ENCODE results near the gene GNG8.

The GNG8 gene
- total RNA-seq: 0 to 1.3 (median 0.39) reads per million in 9 experiments

GRCh38 chr19:46635920-46636761 lies at the start of gene GNG8:
TSS of gene GNG8 (minus strand) at chr19:46636202. CDS start at chr19:46634682, 1,520 bp downstream.
- Mint-ChIP-seq H3K27ac (no peak within 1 kb of the TSS), H3K27me3 (peaks cover 24 to 36% of the 10 kb centered on the region in 2 donors), H3K9me3 (no peaks in the 10 kb centered on the region), H3K4me3 (peak within 1 kb of the TSS; percentile 13 to 68), H3K36me3 (ENCODE audit: insufficient read depth) (peaks cover 4% of the 10 kb centered on the region), H3K4me1 (ENCODE audit: low read depth in 2 of 2) (peaks cover 12 to 14% of the 10 kb centered on the region in 2 donors)
- ATAC-seq (replicated peaks) (no peak), DNase-seq (no peak)

DNA sequence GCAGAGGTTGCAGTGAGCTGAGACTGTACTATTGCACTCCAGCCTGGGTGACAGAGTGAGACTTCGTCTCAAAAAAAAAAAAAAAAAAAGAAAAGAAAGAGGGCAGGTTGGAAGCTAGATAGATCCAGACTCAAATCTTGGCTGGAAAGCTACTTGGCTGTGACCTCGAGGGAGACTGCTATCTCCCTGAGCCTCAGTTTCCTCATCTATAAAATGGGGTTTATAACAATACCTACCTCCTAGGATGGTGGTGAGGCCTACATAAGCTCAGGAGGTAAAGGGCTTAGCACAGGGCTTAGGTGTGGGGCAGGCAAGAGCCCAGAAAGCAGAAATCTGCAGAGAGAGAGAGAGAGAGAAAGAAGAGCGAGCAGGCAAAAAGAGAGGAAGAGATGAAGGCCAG lies 49.2 kb upstream of the GNG8 start:
- Mint-ChIP-seq H3K4me1 (ENCODE audit: low read depth in 2 of 2) (peaks cover 0 to 7% of the 10 kb centered on the region in 2 donors), H3K27ac (no peak overlapping the region), H3K9me3 (no peaks in the 10 kb centered on the region), H3K36me3 (ENCODE audit: insufficient read depth) (peaks cover 100% of the 10 kb centered on the region), H3K4me3 (no peak overlapping the region), H3K27me3 (no peaks in the 10 kb centered on the region)
- DNase-seq: no peak
- ATAC-seq (replicated peaks): no peak

GRCh38 chr19:46678110-46678732 lies 42.2 kb upstream of the GNG8 start:
- no peak overlapping the region for H3K27ac Mint-ChIP-seq
- no peaks in the 10 kb centered on the region for H3K27me3 Mint-ChIP-seq
- DNase-seq: peak; percentile 36 to 58 (median 44)
- ATAC-seq (replicated peaks): peak; percentile 89
- peaks cover 95% of the 10 kb centered on the region for H3K36me3 Mint-ChIP-seq (ENCODE audit: insufficient read depth)
- H3K4me3 Mint-ChIP-seq: no peak overlapping the region
- peaks cover 7 to 14% of the 10 kb centered on the region in 2 donors for H3K4me1 Mint-ChIP-seq (ENCODE audit: low read depth in 2 of 2)
- no peaks in the 10 kb centered on the region for H3K9me3 Mint-ChIP-seq

DNA sequence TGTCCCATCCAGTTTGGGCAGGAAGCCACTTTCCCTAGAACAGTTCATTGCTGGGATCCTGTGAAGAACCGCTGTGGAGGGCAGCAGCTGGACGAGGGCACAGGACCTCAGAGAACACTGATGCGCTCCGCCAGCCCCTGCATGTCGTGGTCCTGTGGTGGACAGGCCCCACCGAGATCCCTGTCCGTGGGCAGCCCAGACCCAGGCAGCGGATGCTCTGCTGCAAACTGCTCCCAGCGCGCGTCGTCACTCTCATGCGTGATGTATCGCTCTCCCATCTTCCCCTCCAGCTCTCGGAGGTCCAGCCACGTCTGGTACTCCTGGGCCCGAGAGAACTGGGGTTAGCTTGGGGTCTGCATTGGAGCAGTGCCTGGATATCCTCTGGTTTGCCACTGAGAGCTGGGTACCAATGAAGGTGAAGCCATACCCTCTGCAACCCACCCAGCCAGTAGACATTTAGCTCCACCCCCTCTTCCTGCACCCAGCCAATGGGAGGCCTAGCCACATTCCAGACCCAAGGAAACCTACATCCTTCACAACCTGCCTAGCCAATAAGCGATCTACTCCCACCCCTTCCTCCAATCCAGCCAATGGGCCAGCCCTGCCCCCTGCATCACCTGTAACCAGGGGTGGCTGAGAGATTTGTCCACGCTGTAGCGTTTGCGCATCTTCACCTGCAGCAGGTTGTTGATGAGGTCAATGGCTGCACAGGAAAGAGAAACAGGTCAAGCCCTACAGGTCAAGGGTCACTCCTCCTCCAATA lies 38.6 kb upstream of the GNG8 start:
- Mint-ChIP-seq H3K27ac (no peak overlapping the region), H3K9me3 (no peaks in the 10 kb centered on the region), H3K4me3 (no peak overlapping the region), H3K27me3 (no peaks in the 10 kb centered on the region), H3K36me3 (ENCODE audit: insufficient read depth) (peaks cover 59% of the 10 kb centered on the region), H3K4me1 (ENCODE audit: low read depth in 2 of 2) (peaks cover 4 to 14% of the 10 kb centered on the region in 2 donors)
- DNase-seq (no peak), ATAC-seq (replicated peaks) (no peak)

DNA sequence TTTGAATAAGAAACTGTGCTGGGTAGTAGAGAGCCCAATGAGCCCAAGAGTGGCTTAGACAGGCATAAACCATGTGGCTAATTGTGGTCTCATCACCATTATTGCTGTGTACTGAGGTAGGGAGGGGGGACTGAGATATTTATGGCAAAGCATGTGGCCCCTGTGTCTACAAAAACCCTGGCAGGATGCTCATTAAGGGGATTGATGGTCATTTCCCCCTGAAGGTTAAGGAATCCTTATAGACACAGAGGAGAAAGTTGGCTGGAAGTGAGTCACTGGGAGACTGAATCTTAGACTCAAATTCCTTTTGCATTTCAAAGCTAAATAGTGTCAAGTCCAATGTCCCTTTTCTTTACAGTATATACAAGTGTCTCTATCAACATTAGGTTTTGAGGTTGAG lies 34.8 kb upstream of the GNG8 start:
- ATAC-seq (replicated peaks): no peak
- H3K4me1 Mint-ChIP-seq (ENCODE audit: low read depth in 2 of 2): peaks cover 0 to 5% of the 10 kb centered on the region in 2 donors
- H3K9me3 Mint-ChIP-seq: no peaks in the 10 kb centered on the region
- no peaks in the 10 kb centered on the region for H3K27me3 Mint-ChIP-seq
- no peak overlapping the region for H3K27ac Mint-ChIP-seq
- peaks cover 22% of the 10 kb centered on the region for H3K36me3 Mint-ChIP-seq (ENCODE audit: insufficient read depth)
- no peak overlapping the region for H3K4me3 Mint-ChIP-seq
- no peak for DNase-seq

GRCh38 chr19:46668662-46669061 lies 32.7 kb upstream of the GNG8 start:
- Mint-ChIP-seq H3K27me3 (no peaks in the 10 kb centered on the region), H3K4me1 (ENCODE audit: low read depth in 2 of 2) (peaks cover 0 to 5% of the 10 kb centered on the region in 2 donors), H3K36me3 (ENCODE audit: insufficient read depth) (peaks cover 4% of the 10 kb centered on the region), H3K4me3 (no peak overlapping the region), H3K27ac (no peak overlapping the region), H3K9me3 (no peaks in the 10 kb centered on the region)
- ATAC-seq (replicated peaks) (no peak), DNase-seq (no peak)

- peaks cover 6 to 11% of the 10 kb centered on the region in 2 donors for H3K4me1 Mint-ChIP-seq (ENCODE audit: low read depth in 2 of 2)
- H3K9me3 Mint-ChIP-seq: no peaks in the 10 kb centered on the region
- peaks cover 8% of the 10 kb centered on the region for H3K36me3 Mint-ChIP-seq (ENCODE audit: insufficient read depth)
- no peak overlapping the region for H3K27ac Mint-ChIP-seq
- no peak overlapping the region for H3K4me3 Mint-ChIP-seq
- H3K27me3 Mint-ChIP-seq: peaks cover under 1 to 2% of the 10 kb centered on the region in 2 donors
- DNase-seq: no peak
- no peak for ATAC-seq (replicated peaks)
Observed at GRCh38 chr19:46665072-46665471, 29.1 kb upstream of the GNG8 start.

DNA sequence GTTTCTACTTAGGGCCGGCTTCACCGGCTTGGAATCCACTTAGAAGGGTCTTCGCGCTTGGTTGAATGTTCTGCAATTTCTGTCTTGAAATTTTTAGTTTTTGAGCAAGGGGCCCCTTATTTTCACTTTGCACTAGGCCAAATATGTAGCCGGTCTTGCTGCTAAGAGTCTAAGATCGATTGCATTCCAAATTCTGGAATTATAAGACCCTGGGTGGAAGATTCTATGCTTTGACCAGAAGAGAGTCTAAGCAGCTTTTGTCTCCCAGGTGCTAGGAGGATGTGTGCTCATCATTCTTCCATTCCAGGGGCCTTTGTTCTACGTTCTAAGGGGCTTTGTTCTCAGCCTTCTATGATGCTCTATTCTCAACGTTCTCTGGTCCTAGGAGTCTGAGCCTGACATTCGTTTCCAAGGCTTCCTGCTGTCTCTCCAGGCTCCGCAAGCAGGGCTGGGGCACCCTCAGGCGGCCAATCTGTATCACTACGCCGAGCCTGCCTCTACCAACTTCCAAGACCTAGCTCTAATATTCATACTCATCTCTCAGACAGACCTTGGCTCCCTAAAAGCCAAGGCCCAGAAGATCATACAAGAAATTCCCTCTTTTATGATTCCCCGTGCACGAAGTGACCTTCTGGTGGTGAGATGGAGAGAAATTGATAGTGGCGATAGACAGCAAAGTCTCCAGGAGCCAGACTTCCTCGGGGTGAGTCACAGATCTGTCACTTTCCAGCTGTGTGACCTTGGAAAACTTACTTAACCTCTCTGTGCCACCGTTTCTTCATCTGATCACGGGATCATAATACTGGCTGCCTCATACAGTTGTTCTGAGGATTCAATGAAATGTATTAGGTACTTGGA lies 26.0 kb upstream of the GNG8 start:
- Mint-ChIP-seq H3K27ac (peak overlapping the region; percentile 6 to 60), H3K4me1 (ENCODE audit: low read depth in 2 of 2) (peaks cover 15 to 16% of the 10 kb centered on the region in 2 donors), H3K4me3 (peak overlapping the region; percentile 69 to 77), H3K9me3 (no peaks in the 10 kb centered on the region), H3K27me3 (peaks cover 19 to 33% of the 10 kb centered on the region in 2 donors), H3K36me3 (ENCODE audit: insufficient read depth) (peaks cover 8% of the 10 kb centered on the region)
- DNase-seq: peak; percentile 63 to 66 (median 65)
- peak; percentile 49 for ATAC-seq (replicated peaks)

DNA sequence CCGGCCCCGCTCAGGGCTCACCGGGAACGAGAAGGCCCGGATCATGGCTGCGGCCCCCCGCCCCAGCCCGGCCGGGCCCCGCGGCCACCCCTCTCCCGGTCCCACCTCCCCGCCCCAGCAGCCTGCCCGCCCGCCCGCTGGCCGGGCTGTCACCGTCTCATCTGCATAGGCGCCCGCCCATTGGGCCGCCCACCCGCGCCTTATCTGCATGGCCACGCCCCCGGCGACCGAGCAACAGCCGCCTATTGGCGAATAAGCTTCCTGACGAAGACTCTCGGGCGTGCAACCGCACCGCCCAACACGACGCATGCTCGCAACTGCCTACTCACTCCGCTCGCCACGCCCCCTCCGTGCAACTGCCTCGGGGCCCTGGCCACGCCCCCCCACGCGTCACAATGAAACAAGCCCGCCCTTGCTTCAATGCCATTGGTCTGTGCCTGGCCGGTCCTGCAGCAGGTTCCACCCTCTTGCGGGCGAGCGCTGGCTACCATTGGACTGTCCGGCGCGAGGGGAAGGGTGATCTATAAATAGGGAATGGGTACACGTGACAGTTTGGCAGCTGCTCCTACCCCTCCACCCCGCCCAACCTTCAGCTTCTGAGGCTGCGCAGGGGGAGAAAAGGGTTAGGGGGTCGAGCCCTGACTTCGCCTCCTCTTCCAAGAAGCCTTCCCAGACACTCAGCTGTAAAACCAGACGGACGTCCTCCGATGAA lies 25.2 kb upstream of the GNG8 start, which contains the start of gene DACT3:
Gene DACT3, minus strand, starts transcription at position 163 of the 712 bp plus-strand sequence. Its CDS starts 118 bp downstream, at position 45.
- Mint-ChIP-seq H3K27me3 (peaks cover 23 to 40% of the 10 kb centered on the region in 2 donors), H3K9me3 (no peaks in the 10 kb centered on the region), H3K27ac (peak within 1 kb of the TSS; percentile 6 to 60), H3K4me1 (ENCODE audit: low read depth in 2 of 2) (peaks cover 15 to 16% of the 10 kb centered on the region in 2 donors), H3K36me3 (ENCODE audit: insufficient read depth) (peaks cover 8% of the 10 kb centered on the region), H3K4me3 (peak within 1 kb of the TSS; percentile 69 to 77)
- DNase-seq: peak; percentile 99 to 100 (median 100)
- peak; percentile 88 for ATAC-seq (replicated peaks)

DNA sequence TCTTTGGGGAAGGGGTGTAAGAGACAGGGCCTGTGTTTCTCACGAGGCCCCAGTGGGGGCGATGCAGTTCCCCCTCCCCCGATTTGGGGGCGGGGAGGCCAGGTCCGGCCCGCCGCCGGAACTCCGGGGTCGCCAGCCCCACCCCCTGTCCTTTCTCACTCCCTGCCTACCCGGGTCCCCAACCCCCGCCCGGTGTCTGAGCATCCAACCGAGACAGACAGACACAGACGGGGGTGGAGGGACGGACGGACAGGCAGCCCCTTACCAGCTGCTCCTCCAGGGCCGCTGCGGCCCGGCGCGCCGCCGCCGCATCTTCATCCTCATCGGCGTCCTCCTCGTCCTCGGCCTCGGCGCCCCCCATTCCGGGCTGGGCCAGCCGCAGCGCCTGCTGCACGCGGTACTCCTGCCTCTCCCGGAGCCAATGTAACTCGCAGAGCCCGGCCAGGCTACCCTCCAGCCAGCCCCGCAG lies 24.6 kb upstream of the GNG8 start:
- peaks cover 8% of the 10 kb centered on the region for H3K36me3 Mint-ChIP-seq (ENCODE audit: insufficient read depth)
- H3K27ac Mint-ChIP-seq: no peak overlapping the region
- H3K4me3 Mint-ChIP-seq: peak overlapping the region; percentile 69 to 77
- ATAC-seq (replicated peaks) (no peak), DNase-seq (no peak)
- H3K27me3 Mint-ChIP-seq: peaks cover 24 to 41% of the 10 kb centered on the region in 2 donors
- H3K9me3 Mint-ChIP-seq: no peaks in the 10 kb centered on the region
- H3K4me1 Mint-ChIP-seq (ENCODE audit: low read depth in 2 of 2): peaks cover 15 to 16% of the 10 kb centered on the region in 2 donors

DNA sequence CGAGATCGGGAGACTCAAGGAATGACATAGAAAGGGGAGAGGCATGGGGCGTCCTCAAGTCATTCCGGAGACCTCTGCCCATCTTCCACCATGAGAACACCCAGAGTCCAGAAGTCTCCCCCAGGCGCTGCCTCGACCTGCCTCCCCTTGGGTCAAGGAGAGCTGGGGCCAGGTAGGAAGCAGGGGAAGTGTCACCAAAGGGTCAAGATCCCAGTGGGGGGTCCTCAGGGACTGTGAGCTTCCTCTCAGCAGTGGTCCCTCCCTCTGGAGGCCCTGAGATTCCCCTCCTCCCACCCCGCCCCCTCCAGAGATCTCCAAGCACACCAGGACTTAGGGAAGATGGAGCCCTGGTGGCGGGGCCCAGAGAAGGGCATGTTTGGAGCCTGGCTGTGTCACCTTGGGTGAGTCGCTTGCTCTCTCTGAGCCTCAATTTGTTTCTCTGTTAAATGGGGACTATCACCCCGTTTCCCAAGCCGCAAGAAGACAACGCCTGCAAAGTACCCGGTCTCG lies 24.1 kb upstream of the GNG8 start:
- Mint-ChIP-seq H3K27me3 (peaks cover 29 to 46% of the 10 kb centered on the region in 2 donors), H3K36me3 (ENCODE audit: insufficient read depth) (peaks cover 8% of the 10 kb centered on the region), H3K4me3 (peak overlapping the region; percentile 69 to 77), H3K9me3 (no peaks in the 10 kb centered on the region), H3K27ac (no peak overlapping the region), H3K4me1 (ENCODE audit: low read depth in 2 of 2) (peaks cover 15 to 16% of the 10 kb centered on the region in 2 donors)
- ATAC-seq (replicated peaks) (no peak), DNase-seq (no peak)

All from effector memory CD8-positive, alpha-beta T cell (primary cell).